ENCODE results near the gene POLR1D.

DNA sequence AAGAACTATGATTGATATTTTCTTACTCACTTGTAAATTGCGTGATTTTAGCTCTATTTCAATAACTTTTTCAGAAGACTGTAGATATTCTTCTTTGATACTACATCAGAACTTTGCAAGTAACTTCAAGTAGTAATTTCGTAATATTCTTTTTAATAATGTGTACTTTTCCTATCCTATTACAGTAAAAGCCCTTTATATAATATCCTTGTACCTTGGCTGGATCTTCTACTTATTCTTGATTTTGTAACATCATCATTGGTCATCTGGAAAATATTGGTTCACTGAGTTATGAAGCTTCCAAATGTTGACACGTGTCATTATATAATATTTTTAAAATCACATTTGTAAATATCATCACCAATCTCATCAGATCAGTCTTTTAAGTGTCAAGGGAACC is 32.4 kb downstream of the POLR1D start:
- TF ChIP-seq, protein P1, sequence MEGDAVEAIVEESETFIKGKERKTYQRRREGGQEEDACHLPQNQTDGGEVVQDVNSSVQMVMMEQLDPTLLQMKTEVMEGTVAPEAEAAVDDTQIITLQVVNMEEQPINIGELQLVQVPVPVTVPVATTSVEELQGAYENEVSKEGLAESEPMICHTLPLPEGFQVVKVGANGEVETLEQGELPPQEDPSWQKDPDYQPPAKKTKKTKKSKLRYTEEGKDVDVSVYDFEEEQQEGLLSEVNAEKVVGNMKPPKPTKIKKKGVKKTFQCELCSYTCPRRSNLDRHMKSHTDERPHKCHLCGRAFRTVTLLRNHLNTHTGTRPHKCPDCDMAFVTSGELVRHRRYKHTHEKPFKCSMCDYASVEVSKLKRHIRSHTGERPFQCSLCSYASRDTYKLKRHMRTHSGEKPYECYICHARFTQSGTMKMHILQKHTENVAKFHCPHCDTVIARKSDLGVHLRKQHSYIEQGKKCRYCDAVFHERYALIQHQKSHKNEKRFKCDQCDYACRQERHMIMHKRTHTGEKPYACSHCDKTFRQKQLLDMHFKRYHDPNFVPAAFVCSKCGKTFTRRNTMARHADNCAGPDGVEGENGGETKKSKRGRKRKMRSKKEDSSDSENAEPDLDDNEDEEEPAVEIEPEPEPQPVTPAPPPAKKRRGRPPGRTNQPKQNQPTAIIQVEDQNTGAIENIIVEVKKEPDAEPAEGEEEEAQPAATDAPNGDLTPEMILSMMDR (IDR thresholded peaks at IDR 0.05; ENCODE audit: borderline replicate concordance, extremely low read depth, low read length, poor library complexity, severe bottlenecking), result no peak
- no peak for TF ChIP-seq EZH2 (IDR thresholded peaks at IDR 0.05; ENCODE audit: borderline replicate concordance, low read depth, low read length, severe bottlenecking)
